IMR-90 (cell line): ENCODE results near the gene FBLIM1. TPM values are rescaled to one million over a fixed set of nuclear protein-coding genes. Genes with fewer than 3 reads are reported as not detected.

Source experiments
- ATAC-seq: fragments of 200-7000 bp; cut with Tn5 transposase; 2 replicates; pipeline ENCODE4 v1.9.1; 2020; ENCODE audit warnings: low read depth, mild to moderate bottlenecking, moderate library complexity
- BruUV-seq: library from RNA; stranded (reverse); fragments of 400-500 nt; replicated peaks from 2 replicates; lab custom pipeline; 2021; lab: Mats Ljungman, UMichigan
- CTCF ChIA-PET: fragments of 300-600 bp; formaldehyde crosslinking; extraction: SDS; loops from one replicate; lab custom pipeline; 2021; ENCODE audit warnings: antibody characterized with exemption; lab: Yijun Ruan, JAX
- POLR2A ChIA-PET: fragments of 300-600 bp; sonication (Branson Sonifier 250); formaldehyde crosslinking; loops from one replicate; lab custom pipeline; 2022; ENCODE audit warnings: antibody characterized with exemption; ENCODE audit not compliant: unreplicated experiment; lab: Charles Lee
- DNase-seq: peaks from one replicate; pipeline ENCODE4 v3.0.0; 2013
- H2AFZ ChIP-seq: replicated peaks from 2 replicates; pipeline ENCODE3; 2013; ENCODE audit warnings: low read length, mild to moderate bottlenecking; ENCODE audit not compliant: poor library complexity
- H2AK5ac ChIP-seq: 2 replicates; pipeline ENCODE4 v1.6.1; 2013; ENCODE audit warnings: low read depth, low read length, inconsistent platforms
- H2AK9ac ChIP-seq: replicated peaks from 2 replicates; pipeline ENCODE3; 2013; ENCODE audit warnings: mild to moderate bottlenecking, low read depth, low read length, moderate library complexity; ENCODE audit not compliant: poor library complexity
- H2BK120ac ChIP-seq: 2 replicates; pipeline ENCODE4 v1.6.1; 2013; ENCODE audit warnings: low read depth, low read length, inconsistent platforms
- H2BK15ac ChIP-seq: 3 replicates; pipeline ENCODE4 v1.6.1; 2013; ENCODE audit warnings: low read depth, low read length, inconsistent platforms
- H2BK20ac ChIP-seq: 2 replicates; pipeline ENCODE4 v1.6.1; 2013; ENCODE audit warnings: low read depth, mild to moderate bottlenecking, inconsistent platforms, low read length, moderate library complexity
- H2BK5ac ChIP-seq: 2 replicates; pipeline ENCODE4 v1.6.1; 2013; ENCODE audit warnings: mild to moderate bottlenecking, low read depth, low read length, inconsistent platforms; ENCODE audit not compliant: poor library complexity, severe bottlenecking
- H3K14ac ChIP-seq: replicated peaks from 2 replicates; pipeline ENCODE4 v1.6.1; 2013; ENCODE audit warnings: low read depth, low read length, inconsistent platforms
- H3K18ac ChIP-seq: 2 replicates; pipeline ENCODE4 v1.6.1; 2013; ENCODE audit warnings: low read depth, low read length, control low read depth
- H3K23ac ChIP-seq: 2 replicates; pipeline ENCODE4 v1.6.1; 2013; ENCODE audit warnings: low read depth, low read length, inconsistent platforms
- H3K27ac ChIP-seq: 2 replicates; pipeline ENCODE4 v1.5.1; 2013; ENCODE audit warnings: mild to moderate bottlenecking, control low read depth, low read length; ENCODE audit not compliant: insufficient read depth
- H3K27me3 ChIP-seq: 2 replicates; pipeline ENCODE4 v1.6.1; 2013; ENCODE audit warnings: low read length; ENCODE audit not compliant: control insufficient read depth, insufficient read depth
- H3K36me3 ChIP-seq: 2 replicates; pipeline ENCODE4 v1.6.1; 2013; ENCODE audit warnings: low read length, mixed read lengths; ENCODE audit not compliant: control insufficient read depth, insufficient read depth
- H3K4ac ChIP-seq: 2 replicates; pipeline ENCODE4 v1.6.1; 2013; ENCODE audit warnings: low read depth, low read length, inconsistent platforms
- H3K4me1 ChIP-seq: 2 replicates; pipeline ENCODE4 v1.6.1; 2013; ENCODE audit warnings: low read length, mixed read lengths; ENCODE audit not compliant: control insufficient read depth, insufficient read depth
- H3K4me2 ChIP-seq: 2 replicates; pipeline ENCODE4 v1.6.1; 2013; ENCODE audit warnings: low read depth, mild to moderate bottlenecking, control low read depth, low read length, moderate library complexity
- H3K4me3 ChIP-seq: 2 replicates; pipeline ENCODE4 v1.5.1; 2013; ENCODE audit warnings: low read depth, mild to moderate bottlenecking, control low read depth, low read length, moderate library complexity; ENCODE audit not compliant: insufficient read depth
- H3K56ac ChIP-seq: 2 replicates; pipeline ENCODE4 v1.6.1; 2013; ENCODE audit warnings: low read length, inconsistent platforms; ENCODE audit not compliant: insufficient read depth; ENCODE audit errors: extremely low read depth
- H3K79me1 ChIP-seq, 2 experiments: 2 replicates each; pipeline ENCODE4 v1.6.1; 2013; ENCODE audit warnings: low read length in 2 of 2, inconsistent platforms in 1 of 2, low read depth in 1 of 2
- H3K9ac ChIP-seq: 2 replicates; pipeline ENCODE4 v1.6.1; 2013; ENCODE audit warnings: low read depth, low read length, control low read depth
- H3K9me1 ChIP-seq: 2 replicates; pipeline ENCODE4 v1.6.1; 2013; ENCODE audit warnings: low read length, inconsistent platforms; ENCODE audit not compliant: insufficient read depth
- H3K9me3 ChIP-seq: 2 replicates; pipeline ENCODE4 v1.6.1; 2013; ENCODE audit warnings: low read length; ENCODE audit not compliant: control insufficient read depth, insufficient read depth
- H4K20me1 ChIP-seq: 2 replicates; pipeline ENCODE4 v1.6.1; 2013; ENCODE audit warnings: low read length, inconsistent platforms; ENCODE audit not compliant: insufficient read depth
- H4K5ac ChIP-seq: 2 replicates; pipeline ENCODE4 v1.6.1; 2013; ENCODE audit warnings: mild to moderate bottlenecking, low read depth, low read length, control low read depth
- H4K8ac ChIP-seq, 2 experiments: 2 replicates each; pipeline ENCODE4 v1.6.1; 2013; ENCODE audit warnings: low read depth in 2 of 2, low read length in 2 of 2, control low read depth in 1 of 2, inconsistent platforms in 1 of 2
- H4K91ac ChIP-seq: 2 replicates; pipeline ENCODE4 v1.6.1; 2013; ENCODE audit warnings: low read depth, low read length, inconsistent platforms; ENCODE audit not compliant: insufficient read depth
- BHLHE40 ChIP-seq: fragments of 150-350 bp; IDR thresholded peaks from 2 replicates; pipeline ENCODE4 v1.6.1; 2016; ENCODE audit warnings: mild to moderate bottlenecking, low read depth, low read length
- CEBPB ChIP-seq: IDR thresholded peaks from 2 replicates; pipeline ENCODE4 v1.6.1; 2012; ENCODE audit warnings: low read depth, low read length, improper control_type of control experiment
- CHD1 ChIP-seq: IDR thresholded peaks from 2 replicates; pipeline ENCODE4 v1.6.1; 2012; ENCODE audit warnings: low read depth, low read length, improper control_type of control experiment
- FOS ChIP-seq: fragments of 150-350 bp; IDR thresholded peaks from 2 replicates; pipeline ENCODE4 v1.6.1; 2016; ENCODE audit warnings: low read depth, low read length
- MAFK ChIP-seq: IDR thresholded peaks from 2 replicates; pipeline ENCODE4 v1.6.1; 2012; ENCODE audit warnings: low read depth, low read length, improper control_type of control experiment
- MAZ ChIP-seq: IDR thresholded peaks from 2 replicates; pipeline ENCODE4 v1.6.1; 2012; ENCODE audit warnings: low read depth, mild to moderate bottlenecking, low read length, improper control_type of control experiment, moderate library complexity, borderline replicate concordance
- MXI1 ChIP-seq: IDR thresholded peaks from 2 replicates; pipeline ENCODE4 v1.6.1; 2012; ENCODE audit warnings: low read depth, mild to moderate bottlenecking, low read length, moderate library complexity, borderline replicate concordance
- NFE2L2 ChIP-seq: fragments of 150-350 bp; IDR thresholded peaks from 2 replicates; pipeline ENCODE4 v1.6.1; 2016; ENCODE audit warnings: low read depth, mild to moderate bottlenecking, low read length
- POLR2A ChIP-seq: IDR thresholded peaks from 2 replicates; pipeline ENCODE4 v1.6.1; 2012; ENCODE audit warnings: mild to moderate bottlenecking, low read depth, low read length
- RAD21 ChIP-seq: IDR thresholded peaks from 2 replicates; pipeline ENCODE4 v1.6.1; 2012; ENCODE audit warnings: low read length, improper control_type of control experiment
- RCOR1 ChIP-seq: IDR thresholded peaks from 2 replicates; pipeline ENCODE4 v1.6.1; 2012; ENCODE audit warnings: mild to moderate bottlenecking, low read length, improper control_type of control experiment; ENCODE audit not compliant: insufficient replicate concordance
- RFX5 ChIP-seq: IDR thresholded peaks from 2 replicates; pipeline ENCODE4 v1.8.0; 2012; ENCODE audit warnings: low read depth, mild to moderate bottlenecking, low read length, moderate library complexity
- SMC3 ChIP-seq: fragments of 150-350 bp; IDR thresholded peaks from 2 replicates; pipeline ENCODE4 v1.6.1; 2016; ENCODE audit warnings: low read depth, mild to moderate bottlenecking, antibody characterized with exemption, low read length, moderate library complexity
- WGBS, 2 experiments: methylation state at CpG; one replicate each; pipeline versions ENCODE4 v1.1.5 to v1.1.7; 2013; ENCODE audit warnings: missing lambda C conversion rate in 2 of 2; ENCODE audit not compliant: insufficient read length in 1 of 2; ENCODE audit errors: extremely low coverage in 2 of 2; 5-methylcytosine and 5-hydroxymethylcytosine counted together
- dilution Hi-C: fragments of 300-500 bp; cut with HindIII; formaldehyde crosslinking; loops from one replicate; pipeline ENCODE4 v1.14.3; 2018; ENCODE audit warnings: low sequenced_read_pairs; ENCODE audit not compliant: unreplicated experiment
- in situ Hi-C: fragments of 300-500 bp; cut with MboI; formaldehyde crosslinking; loops from 3 replicates; pipeline ENCODE4 v1.14.3; 2019; ENCODE audit warnings: low sequenced_read_pairs, inconsistent platforms, mixed read lengths
- intact Hi-C: fragments of 100-400 bp; cut with micrococcal nuclease; formaldehyde crosslinking; loops from 2 replicates; pipeline ENCODE4 v1.10.0; 2022
- polyA plus RNA-seq, 3 experiments: library from polyadenylated mRNA; depleted of rRNA; stranded (reverse); fragments of >200 nt; gene quantifications; 2 replicates each; pipeline ENCODE4 v1.2.3, GENCODE V29; 2012; ENCODE audit warnings: low replicate concordance in 1 of 3
- total RNA-seq: library from RNA; depleted of rRNA; stranded (reverse); fragments of >200 nt; gene quantifications from 2 replicates; pipeline ENCODE4 v1.2.3, GENCODE V29; 2012
- TF ChIP-seq, protein P1 (sequence below): fragments of 150-350 bp; IDR thresholded peaks from 2 replicates; pipeline ENCODE4 v1.6.1; 2016; ENCODE audit warnings: low read depth, mild to moderate bottlenecking, low read length, moderate library complexity, borderline replicate concordance
- TF ChIP-seq, protein P2 (sequence below): fragments of 150-350 bp; IDR thresholded peaks from 2 replicates; pipeline ENCODE4 v1.6.1; 2017; ENCODE audit warnings: mild to moderate bottlenecking, antibody characterized with exemption, low read length, low read depth
- TF ChIP-seq, protein P3 (sequence below): conservative IDR thresholded peaks from 2 replicates; pipeline ENCODE4 v1.5.1; 2012; ENCODE audit warnings: mild to moderate bottlenecking, low read depth, low read length, improper control_type of control experiment

The FBLIM1 gene
- total and polyA plus RNA-seq, 2 of the 4 experiments (the other 2 are of a cell fraction), result 52.2 to 140 TPM

DNA sequence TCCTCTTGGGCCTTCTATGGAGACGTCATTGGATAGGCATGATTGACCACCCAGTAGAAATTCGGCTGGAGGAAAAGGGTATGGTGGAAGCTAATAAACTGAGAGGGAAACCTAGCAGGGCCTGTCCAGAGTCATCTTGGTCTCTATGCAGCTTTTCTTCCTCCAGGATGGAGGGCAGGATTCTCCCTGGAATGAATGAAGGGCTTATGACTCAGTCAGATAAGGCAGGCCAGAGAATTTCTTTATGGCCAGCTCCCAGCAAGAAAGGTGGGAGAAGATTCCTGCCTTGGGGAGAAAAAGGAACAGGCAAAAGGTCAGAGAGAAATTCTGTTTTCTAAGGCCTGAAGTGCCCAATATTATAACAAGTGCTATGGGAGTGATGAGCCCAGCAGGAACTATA lies 17.1 kb downstream of the FBLIM1 start:
- Histone ChIP-seq H4K8ac (no peak overlapping the region), H3K4me2 (no peak overlapping the region), H3K56ac (no peak overlapping the region), H3K27ac (no peak overlapping the region), H3K23ac (no peak overlapping the region), H3K4me3 (no peak overlapping the region), H4K20me1 (peaks cover 11% of the 10 kb centered on the region), H3K36me3 (peaks cover 73% of the 10 kb centered on the region), H2AK9ac (no peak overlapping the region), H3K27me3 (no peaks in the 10 kb centered on the region), H2BK5ac (no peak overlapping the region), H4K5ac (no peak overlapping the region), H3K9ac (no peak overlapping the region), H3K9me1 (peaks cover 8% of the 10 kb centered on the region; the same call in 1 of the 2 replicates), H2BK120ac (no peak overlapping the region), H3K4ac (no peak overlapping the region), H2AK5ac (no peak overlapping the region), H3K18ac (no peak overlapping the region), H3K14ac (no peak overlapping the region), H3K79me1 (peaks cover 11 to 24% of the 10 kb centered on the region in 2 experiments; a peak in 3 of 4 replicates), H2BK20ac (no peak overlapping the region), H4K91ac (no peak overlapping the region), H2AFZ (no peak overlapping the region), H3K4me1 (no peaks in the 10 kb centered on the region), H3K9me3 (no peaks in the 10 kb centered on the region), H2BK15ac (no peak overlapping the region)
- ChIA-PET POLR2A (no interaction called here), CTCF (no interaction called here)
- TF ChIP-seq MAZ, result no peak
- TF ChIP-seq, protein P1, sequence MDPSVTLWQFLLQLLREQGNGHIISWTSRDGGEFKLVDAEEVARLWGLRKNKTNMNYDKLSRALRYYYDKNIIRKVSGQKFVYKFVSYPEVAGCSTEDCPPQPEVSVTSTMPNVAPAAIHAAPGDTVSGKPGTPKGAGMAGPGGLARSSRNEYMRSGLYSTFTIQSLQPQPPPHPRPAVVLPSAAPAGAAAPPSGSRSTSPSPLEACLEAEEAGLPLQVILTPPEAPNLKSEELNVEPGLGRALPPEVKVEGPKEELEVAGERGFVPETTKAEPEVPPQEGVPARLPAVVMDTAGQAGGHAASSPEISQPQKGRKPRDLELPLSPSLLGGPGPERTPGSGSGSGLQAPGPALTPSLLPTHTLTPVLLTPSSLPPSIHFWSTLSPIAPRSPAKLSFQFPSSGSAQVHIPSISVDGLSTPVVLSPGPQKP, result no peak
- TF ChIP-seq, protein P2, sequence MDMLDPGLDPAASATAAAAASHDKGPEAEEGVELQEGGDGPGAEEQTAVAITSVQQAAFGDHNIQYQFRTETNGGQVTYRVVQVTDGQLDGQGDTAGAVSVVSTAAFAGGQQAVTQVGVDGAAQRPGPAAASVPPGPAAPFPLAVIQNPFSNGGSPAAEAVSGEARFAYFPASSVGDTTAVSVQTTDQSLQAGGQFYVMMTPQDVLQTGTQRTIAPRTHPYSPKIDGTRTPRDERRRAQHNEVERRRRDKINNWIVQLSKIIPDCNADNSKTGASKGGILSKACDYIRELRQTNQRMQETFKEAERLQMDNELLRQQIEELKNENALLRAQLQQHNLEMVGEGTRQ, result no peak
- TF ChIP-seq CHD1, result no peak
- TF ChIP-seq FOS, result no peak
- no peak for TF ChIP-seq BHLHE40
- no peak for TF ChIP-seq SMC3
- no peak for TF ChIP-seq CEBPB
- no peak for TF ChIP-seq NFE2L2
- TF ChIP-seq RCOR1, result no peak
- TF ChIP-seq, protein P3, sequence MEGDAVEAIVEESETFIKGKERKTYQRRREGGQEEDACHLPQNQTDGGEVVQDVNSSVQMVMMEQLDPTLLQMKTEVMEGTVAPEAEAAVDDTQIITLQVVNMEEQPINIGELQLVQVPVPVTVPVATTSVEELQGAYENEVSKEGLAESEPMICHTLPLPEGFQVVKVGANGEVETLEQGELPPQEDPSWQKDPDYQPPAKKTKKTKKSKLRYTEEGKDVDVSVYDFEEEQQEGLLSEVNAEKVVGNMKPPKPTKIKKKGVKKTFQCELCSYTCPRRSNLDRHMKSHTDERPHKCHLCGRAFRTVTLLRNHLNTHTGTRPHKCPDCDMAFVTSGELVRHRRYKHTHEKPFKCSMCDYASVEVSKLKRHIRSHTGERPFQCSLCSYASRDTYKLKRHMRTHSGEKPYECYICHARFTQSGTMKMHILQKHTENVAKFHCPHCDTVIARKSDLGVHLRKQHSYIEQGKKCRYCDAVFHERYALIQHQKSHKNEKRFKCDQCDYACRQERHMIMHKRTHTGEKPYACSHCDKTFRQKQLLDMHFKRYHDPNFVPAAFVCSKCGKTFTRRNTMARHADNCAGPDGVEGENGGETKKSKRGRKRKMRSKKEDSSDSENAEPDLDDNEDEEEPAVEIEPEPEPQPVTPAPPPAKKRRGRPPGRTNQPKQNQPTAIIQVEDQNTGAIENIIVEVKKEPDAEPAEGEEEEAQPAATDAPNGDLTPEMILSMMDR, result no peak
- no peak for TF ChIP-seq MAFK
- no peak for TF ChIP-seq RAD21
- no peak for TF ChIP-seq POLR2A
- no peak for TF ChIP-seq MXI1
- TF ChIP-seq RFX5, result no peak
- 100% methylated on average over 1 of the region's 2 CpGs; no CpG with 5 or more reads in 1 of the 2 experiments for WGBS, 2 experiments
- ATAC-seq (peak; percentile 43), DNase-seq (peak; percentile 57)
- intact Hi-C loops, result no loop called here
- in situ Hi-C loops, result loop anchor here (25.0 kb wide), 1 partner anchor 412 kb away; no protein-coding TSS in a partner anchor
- BruUV-seq, result no TSS peak
- dilution Hi-C loops, result no loop called here
